T-helper 17 cell (primary cell): ENCODE measurements around the gene HPN. TPM values are rescaled to one million over a fixed set of nuclear protein-coding genes. Genes with fewer than 3 reads are reported as not detected.

ENCODE experiments used
- ATAC-seq: fragments of 150-1000 bp; cut with Tn5 transposase; 2 replicates; pipeline ENCODE4 v1.10.0; 2021; ENCODE audit warnings: mild to moderate bottlenecking, moderate library complexity
- DNase-seq, 3 donors: peaks; one replicate each; pipeline versions ENCODE4 v3.0.0 to v3.0.0-alpha.2; 2020 to 2021
- H3K9me3 ChIP-seq: one replicate; pipeline ENCODE4 v1.7.0; 2013; ENCODE audit warnings: low read length, mild to moderate bottlenecking; ENCODE audit not compliant: control insufficient read depth, poor library complexity, severe bottlenecking
- H3K27ac Mint-ChIP-seq: one replicate; pipeline ENCODE4 v1.8.0; 2022; ENCODE audit warnings: mild to moderate bottlenecking, moderate library complexity, mixed read lengths
- H3K27me3 Mint-ChIP-seq: one replicate; pipeline ENCODE4 v1.8.0; 2022; ENCODE audit warnings: mixed read lengths
- H3K36me3 Mint-ChIP-seq: one replicate; pipeline ENCODE4 v1.8.0; 2022; ENCODE audit warnings: low read depth, mixed read lengths
- H3K4me1 Mint-ChIP-seq: one replicate; pipeline ENCODE4 v1.8.0; 2022; ENCODE audit warnings: mild to moderate bottlenecking, mixed read lengths
- H3K4me3 Mint-ChIP-seq: one replicate; pipeline ENCODE4 v1.8.0; 2022; ENCODE audit warnings: mild to moderate bottlenecking, moderate library complexity, mixed read lengths
- total RNA-seq, 4 donors: library from RNA in 2 of 4; stranded (reverse) in 2 of 4; gene quantifications; one replicate each; pipeline ENCODE4 v1.2.3 and lab custom pipeline; 2022 to 2026

Gene HPN
- total RNA-seq, 2 donors from 2014 or later, result 0.89 TPM; not detected in 1

DNA sequence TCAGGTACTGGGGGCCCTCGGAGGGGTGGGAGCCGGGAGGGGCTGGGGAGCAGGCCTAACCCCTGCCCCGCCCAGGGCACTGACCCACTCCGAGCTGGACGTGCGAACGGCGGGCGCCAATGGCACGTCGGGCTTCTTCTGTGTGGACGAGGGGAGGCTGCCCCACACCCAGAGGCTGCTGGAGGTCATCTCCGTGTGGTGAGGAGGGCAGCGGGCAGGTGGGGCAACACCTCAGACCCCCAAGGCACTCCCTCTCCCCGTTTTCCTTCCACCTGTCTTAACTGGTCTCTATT is 18.2 kb downstream of the HPN start:
- Mint-ChIP-seq H3K27me3 (peaks cover 15% of the 10 kb centered on the region), H3K4me1 (no peaks in the 10 kb centered on the region), H3K4me3 (no peak overlapping the region), H3K27ac (no peak overlapping the region), H3K36me3 (no peaks in the 10 kb centered on the region)
- H3K9me3 ChIP-seq, result no peaks in the 10 kb centered on the region
- DNase-seq (no peak), ATAC-seq (no peak)

DNA sequence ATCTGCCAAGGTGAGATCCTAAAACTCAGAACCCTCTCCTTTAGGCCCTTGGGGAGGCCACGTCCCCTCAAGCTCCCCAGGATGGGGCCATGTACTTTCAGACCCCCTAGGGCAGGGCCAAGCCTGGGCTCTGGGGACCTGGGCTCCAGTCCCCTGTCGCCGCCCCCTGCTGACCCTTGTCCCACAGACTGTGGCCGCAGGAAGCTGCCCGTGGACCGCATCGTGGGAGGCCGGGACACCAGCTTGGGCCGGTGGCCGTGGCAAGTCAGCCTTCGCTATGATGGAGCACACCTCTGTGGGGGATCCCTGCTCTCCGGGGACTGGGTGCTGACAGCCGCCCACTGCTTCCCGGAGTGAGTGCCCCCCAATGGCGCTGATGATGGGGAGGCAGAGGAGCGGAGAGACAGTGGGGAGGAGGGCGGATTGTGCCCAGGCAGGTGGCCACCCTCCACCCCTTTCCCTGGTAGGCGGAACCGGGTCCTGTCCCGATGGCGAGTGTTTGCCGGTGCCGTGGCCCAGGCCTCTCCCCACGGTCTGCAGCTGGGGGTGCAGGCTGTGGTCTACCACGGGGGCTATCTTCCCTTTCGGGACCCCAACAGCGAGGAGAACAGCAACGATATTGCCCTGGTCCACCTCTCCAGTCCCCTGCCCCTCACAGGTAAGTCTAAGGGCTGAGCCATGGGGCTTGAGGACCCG is 18.8 kb downstream of the HPN start:
- peaks cover 15% of the 10 kb centered on the region for H3K27me3 Mint-ChIP-seq
- no peak overlapping the region for H3K4me3 Mint-ChIP-seq
- H3K27ac Mint-ChIP-seq, result no peak overlapping the region
- no peaks in the 10 kb centered on the region for H3K4me1 Mint-ChIP-seq
- H3K9me3 ChIP-seq, result no peaks in the 10 kb centered on the region
- H3K36me3 Mint-ChIP-seq, result no peaks in the 10 kb centered on the region
- ATAC-seq, result no peak
- DNase-seq, result no peak

DNA sequence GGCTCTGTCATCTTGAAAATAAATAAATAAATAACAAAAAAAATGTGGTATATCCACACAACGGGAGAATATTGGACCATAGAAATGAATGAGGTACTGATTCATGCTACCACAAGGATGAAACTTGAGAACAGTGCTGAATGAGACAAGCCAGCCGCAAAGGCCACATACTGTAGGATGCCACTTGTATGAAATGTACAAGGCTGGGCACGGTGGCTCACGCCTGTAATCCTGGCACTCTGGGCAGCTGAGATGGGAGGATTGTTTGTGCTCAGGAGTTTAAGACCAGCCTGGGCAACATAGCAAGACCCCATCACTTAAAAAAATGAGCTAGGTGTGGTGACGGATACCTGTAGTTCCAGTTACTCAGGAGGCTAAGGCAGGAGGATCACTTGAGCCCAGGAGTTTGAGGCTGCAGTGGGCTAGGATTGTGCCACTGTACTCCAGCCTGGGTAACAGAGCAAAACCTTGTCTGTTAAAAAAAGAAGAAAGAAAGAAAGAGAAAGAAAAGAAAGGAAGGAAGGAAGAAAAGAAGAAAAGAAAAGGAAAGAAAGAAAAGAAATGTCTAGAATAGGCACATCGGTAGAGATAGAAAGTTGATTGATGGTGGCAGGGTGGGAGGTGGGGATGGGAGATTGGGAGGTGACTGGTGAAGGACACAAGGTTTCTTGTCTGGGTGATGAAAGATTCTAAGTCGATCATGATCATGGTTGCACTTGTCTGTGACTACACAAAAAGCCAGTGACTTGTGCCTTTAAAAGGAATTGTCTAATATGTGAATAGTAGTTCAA is 20.3 kb downstream of the HPN start:
- no peak overlapping the region for H3K27ac Mint-ChIP-seq
- H3K4me1 Mint-ChIP-seq, result no peaks in the 10 kb centered on the region
- no peaks in the 10 kb centered on the region for H3K9me3 ChIP-seq
- H3K27me3 Mint-ChIP-seq, result peaks cover 3% of the 10 kb centered on the region
- DNase-seq (no peak), ATAC-seq (no peak)
- H3K36me3 Mint-ChIP-seq, result no peaks in the 10 kb centered on the region
- H3K4me3 Mint-ChIP-seq, result no peak overlapping the region

DNA sequence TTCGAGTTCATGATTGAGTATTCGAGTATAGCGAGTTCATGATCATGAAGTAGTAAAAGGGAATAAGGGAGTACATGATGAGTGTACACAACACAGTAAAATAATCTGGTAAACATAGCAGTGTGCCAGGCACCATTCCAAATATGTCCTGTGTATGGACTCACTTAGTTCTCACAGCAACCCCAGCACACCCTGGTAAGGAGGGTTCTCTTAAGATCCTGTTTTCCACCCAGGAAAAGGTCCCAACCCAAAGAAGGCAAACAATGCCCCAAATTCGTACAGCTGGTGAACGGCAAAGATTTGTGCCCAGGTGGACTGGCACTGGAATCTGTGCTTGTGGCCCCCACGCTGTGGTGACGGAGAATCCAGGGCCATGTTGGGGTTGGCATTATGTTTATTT is 21.4 kb downstream of the HPN start:
- ATAC-seq (no peak), DNase-seq (no peak)
- no peak overlapping the region for H3K4me3 Mint-ChIP-seq
- H3K36me3 Mint-ChIP-seq, result no peaks in the 10 kb centered on the region
- no peaks in the 10 kb centered on the region for H3K4me1 Mint-ChIP-seq
- peak overlapping the region; percentile 27 for H3K27ac Mint-ChIP-seq
- no peaks in the 10 kb centered on the region for H3K27me3 Mint-ChIP-seq
- H3K9me3 ChIP-seq, result no peaks in the 10 kb centered on the region

DNA sequence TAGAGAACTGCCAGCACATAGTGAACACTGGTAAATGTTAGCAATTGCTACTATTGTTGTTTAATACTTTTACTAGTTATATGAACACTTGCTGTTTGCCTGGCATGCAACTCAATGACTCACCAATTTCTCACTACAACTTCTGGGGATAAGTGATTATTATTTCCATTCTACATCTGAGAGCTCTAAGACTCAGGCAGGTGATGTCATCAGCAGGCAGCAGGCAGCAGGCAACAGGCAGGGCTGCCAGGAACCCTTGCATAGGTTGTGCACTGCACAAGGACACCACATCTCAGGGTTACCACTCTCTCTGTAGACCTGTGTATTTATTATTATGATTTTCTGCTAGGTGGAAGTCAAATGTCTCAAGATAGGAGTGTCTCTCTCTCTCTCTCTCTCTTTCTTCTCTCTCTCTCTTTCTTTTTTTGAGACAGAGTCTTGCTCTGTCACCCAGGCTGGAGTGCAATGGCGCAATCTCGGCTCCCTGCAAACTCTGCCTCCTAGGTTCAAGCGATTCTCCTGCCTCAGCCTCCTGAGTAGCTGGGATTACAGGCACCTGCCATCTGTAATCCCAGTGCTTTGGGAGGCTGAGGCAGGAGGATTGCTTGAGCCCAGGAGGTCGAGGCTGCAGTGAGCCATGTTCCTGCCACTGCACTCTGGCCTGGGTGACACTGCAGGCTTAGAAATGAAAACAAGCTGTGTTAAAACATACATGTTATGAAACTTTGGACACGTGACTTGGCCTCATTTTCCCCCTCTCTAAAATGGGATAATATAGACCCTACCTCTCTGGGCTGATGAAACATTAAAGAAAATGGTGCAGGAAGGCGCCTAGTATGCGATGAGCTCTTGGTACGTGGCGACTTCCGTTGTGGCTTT is 22.7 kb downstream of the HPN start:
- DNase-seq (no peak), ATAC-seq (no peak)
- H3K4me1 Mint-ChIP-seq, result no peaks in the 10 kb centered on the region
- no peak overlapping the region for H3K4me3 Mint-ChIP-seq
- no peaks in the 10 kb centered on the region for H3K36me3 Mint-ChIP-seq
- H3K27me3 Mint-ChIP-seq, result no peaks in the 10 kb centered on the region
- H3K27ac Mint-ChIP-seq, result no peak overlapping the region
- no peaks in the 10 kb centered on the region for H3K9me3 ChIP-seq

DNA sequence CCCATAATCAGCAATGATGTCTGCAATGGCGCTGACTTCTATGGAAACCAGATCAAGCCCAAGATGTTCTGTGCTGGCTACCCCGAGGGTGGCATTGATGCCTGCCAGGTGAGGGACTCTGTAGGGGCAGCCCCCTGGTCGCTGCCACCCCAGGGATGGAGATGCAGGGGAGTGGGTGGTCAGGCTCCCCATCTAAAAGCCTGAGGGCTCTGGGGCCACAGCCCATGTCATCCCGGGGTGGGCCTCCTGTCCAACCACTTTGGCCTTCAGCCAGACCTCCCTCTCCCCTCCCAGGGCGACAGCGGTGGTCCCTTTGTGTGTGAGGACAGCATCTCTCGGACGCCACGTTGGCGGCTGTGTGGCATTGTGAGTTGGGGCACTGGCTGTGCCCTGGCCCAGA is 24.1 kb downstream of the HPN start:
- ATAC-seq (no peak), DNase-seq (no peak)
- no peaks in the 10 kb centered on the region for H3K27me3 Mint-ChIP-seq
- H3K9me3 ChIP-seq, result no peaks in the 10 kb centered on the region
- H3K36me3 Mint-ChIP-seq, result no peaks in the 10 kb centered on the region
- no peak overlapping the region for H3K4me3 Mint-ChIP-seq
- no peak overlapping the region for H3K27ac Mint-ChIP-seq
- H3K4me1 Mint-ChIP-seq, result no peaks in the 10 kb centered on the region

DNA sequence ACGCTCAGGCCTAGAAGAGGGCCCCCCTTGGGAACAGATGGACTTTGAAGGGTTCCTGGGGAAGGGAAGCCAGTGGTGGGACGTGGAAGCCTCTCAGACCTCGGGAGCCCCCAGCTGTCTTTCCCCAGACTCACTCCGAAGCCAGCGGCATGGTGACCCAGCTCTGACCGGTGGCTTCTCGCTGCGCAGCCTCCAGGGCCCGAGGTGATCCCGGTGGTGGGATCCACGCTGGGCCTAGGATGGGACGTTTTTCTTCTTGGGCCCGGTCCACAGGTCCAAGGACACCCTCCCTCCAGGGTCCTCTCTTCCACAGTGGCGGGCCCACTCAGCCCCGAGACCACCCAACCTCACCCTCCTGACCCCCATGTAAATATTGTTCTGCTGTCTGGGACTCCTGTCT is 24.6 kb downstream of the HPN start:
- ATAC-seq (no peak), DNase-seq (no peak)
- no peaks in the 10 kb centered on the region for H3K4me1 Mint-ChIP-seq
- H3K27me3 Mint-ChIP-seq, result no peaks in the 10 kb centered on the region
- H3K4me3 Mint-ChIP-seq, result no peak overlapping the region
- no peak overlapping the region for H3K27ac Mint-ChIP-seq
- no peaks in the 10 kb centered on the region for H3K9me3 ChIP-seq
- H3K36me3 Mint-ChIP-seq, result no peaks in the 10 kb centered on the region

DNA sequence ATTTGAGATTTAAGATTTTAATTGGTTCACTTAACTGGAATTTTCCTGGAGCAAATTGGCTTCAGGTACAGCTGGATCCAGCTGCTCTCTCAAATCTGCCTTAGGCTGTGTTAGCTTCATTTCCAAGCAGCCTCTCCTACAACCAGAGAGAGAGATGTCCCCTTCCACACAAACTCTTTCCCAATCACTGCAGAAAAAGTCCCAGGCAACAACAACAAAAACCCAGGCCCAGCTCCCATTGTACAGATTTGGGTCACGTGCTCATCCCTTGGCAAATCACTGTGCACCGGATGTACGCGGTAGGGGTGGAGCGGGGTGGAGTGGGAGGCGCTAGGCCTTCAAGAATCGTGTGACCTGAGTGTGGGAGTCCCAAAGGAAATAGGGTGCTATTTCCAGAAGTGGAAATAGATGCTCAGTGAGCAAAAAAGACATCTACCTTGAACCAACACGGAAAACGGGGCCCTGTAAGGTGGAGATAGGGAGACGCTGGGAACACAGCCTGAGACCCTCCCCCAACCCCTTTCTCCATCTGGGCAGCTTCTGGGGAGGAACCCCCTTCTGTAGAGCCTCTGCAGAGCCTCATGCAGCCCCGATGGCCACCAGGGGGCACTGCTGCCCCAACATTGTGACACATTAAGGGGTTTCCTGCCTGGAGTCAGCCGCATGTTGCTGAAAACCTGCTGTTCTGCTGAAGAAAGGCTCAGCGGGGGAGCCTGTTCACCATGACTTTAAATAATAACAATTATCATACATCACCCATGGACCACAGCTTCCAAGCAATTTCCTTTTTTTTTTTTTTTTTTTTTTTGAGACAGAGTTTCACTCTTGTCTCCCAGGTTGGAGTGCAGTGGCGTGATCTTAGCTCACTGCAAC is 25.4 kb downstream of the HPN start:
- no peak overlapping the region for H3K4me3 Mint-ChIP-seq
- DNase-seq (peak; percentile 73 to 91 (median 78)), ATAC-seq (peak; percentile 96)
- H3K4me1 Mint-ChIP-seq, result no peaks in the 10 kb centered on the region
- H3K27ac Mint-ChIP-seq, result no peak overlapping the region
- H3K36me3 Mint-ChIP-seq, result no peaks in the 10 kb centered on the region
- H3K9me3 ChIP-seq, result no peaks in the 10 kb centered on the region
- no peaks in the 10 kb centered on the region for H3K27me3 Mint-ChIP-seq

DNA sequence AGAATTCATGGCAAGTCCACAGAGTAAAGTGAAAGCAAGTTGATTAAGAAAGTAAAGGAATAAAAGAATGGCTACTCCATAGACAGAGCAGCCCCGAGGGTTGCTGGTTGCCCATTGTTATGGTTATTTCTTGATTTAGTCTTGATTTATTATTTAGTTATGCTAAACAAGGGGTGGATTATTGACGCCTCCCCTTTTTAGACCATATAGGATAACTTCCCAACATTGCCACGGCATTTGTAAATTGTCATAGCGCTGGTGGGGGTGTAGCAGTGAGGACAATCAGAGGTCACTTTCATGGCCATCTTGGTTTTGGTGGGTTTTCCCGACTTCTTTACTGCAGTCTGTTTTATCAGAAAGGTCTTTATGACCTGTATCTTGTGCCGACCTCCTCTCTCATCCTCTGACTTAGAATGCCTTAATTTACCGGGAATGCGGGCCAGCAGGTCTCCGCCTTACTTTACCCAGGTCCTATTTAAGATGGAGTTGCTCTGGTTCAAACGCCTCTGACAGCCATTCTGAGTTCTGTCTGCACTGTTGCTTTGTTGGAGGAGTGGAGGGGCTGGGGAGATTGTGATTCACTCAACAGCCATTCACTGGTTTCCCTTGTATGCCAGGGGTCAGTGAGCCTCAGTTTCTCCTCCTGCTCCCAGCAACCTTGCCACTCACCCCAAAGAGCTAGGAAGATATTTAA is 27.6 kb downstream of the HPN start:
- Mint-ChIP-seq H3K27me3 (no peaks in the 10 kb centered on the region), H3K4me3 (no peak overlapping the region), H3K4me1 (no peaks in the 10 kb centered on the region), H3K27ac (no peak overlapping the region), H3K36me3 (no peaks in the 10 kb centered on the region)
- DNase-seq, result no peak
- no peaks in the 10 kb centered on the region for H3K9me3 ChIP-seq
- ATAC-seq, result no peak

DNA sequence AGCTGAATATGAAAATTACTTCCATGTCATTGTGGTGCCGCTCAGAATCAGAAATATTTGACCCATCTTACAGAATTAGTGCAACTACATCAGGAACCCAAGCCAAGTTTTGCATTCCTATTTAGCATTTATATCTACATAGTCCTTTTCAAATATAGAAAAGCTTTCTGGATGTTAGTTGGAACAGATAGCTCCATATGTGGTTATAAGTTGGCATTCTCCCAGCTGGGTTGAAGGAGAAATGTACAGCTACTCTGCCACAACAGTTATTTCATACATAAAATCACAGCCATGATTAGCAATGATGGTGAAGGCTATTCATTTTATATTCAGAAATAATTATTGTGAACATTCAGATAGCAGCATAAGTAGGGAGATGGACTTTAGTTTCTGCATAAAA is 28.2 kb downstream of the HPN start:
- no peaks in the 10 kb centered on the region for H3K9me3 ChIP-seq
- ATAC-seq (no peak), DNase-seq (no peak)
- Mint-ChIP-seq H3K4me3 (no peak overlapping the region), H3K4me1 (no peaks in the 10 kb centered on the region), H3K27me3 (no peaks in the 10 kb centered on the region), H3K36me3 (no peaks in the 10 kb centered on the region), H3K27ac (no peak overlapping the region)

DNA sequence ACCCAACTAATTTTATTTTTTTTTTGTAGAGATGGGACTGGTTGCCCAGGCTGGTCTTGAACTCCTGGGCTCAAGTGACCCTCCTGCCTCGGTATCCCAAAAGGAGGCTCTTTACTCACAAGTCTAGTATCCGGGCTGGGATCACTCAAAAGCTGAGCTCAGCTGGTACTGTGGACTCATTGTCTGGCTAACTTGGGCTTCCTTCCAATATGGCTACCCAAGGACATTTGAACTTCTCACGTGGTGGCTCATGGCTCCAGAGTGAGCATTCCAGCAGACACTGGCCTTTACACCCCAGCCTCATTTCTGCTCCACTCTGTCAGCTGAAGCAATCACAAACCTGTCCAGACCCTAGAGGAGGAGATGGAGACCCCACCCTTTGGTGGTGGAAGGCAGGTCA is 28.9 kb downstream of the HPN start:
- H3K27ac Mint-ChIP-seq, result no peak overlapping the region
- H3K4me1 Mint-ChIP-seq, result peaks cover 3% of the 10 kb centered on the region
- peaks cover 3% of the 10 kb centered on the region for H3K36me3 Mint-ChIP-seq
- H3K9me3 ChIP-seq, result no peaks in the 10 kb centered on the region
- ATAC-seq (no peak), DNase-seq (no peak)
- no peak overlapping the region for H3K4me3 Mint-ChIP-seq
- H3K27me3 Mint-ChIP-seq, result no peaks in the 10 kb centered on the region

DNA sequence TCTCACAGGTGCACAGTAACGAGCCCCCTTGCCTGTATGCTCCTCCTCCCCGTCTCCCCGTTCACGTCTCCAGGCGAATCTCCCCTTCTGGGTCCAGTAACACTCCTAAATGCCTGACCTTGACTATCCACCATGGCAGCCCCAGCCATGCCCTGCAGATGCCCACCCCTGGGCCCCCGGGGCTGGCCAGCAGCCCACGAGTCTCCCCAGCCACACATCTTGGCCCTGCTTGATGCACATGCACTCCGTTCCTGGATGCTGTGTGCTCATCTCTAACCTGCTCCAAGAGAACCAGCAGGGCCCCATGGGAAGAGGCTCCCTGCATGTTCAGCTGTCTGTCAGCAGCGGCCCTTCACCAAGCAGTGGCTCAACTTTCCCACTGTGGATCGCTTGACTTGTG is 32.0 kb downstream of the HPN start:
- H3K9me3 ChIP-seq, result no peaks in the 10 kb centered on the region
- H3K4me1 Mint-ChIP-seq, result peaks cover 7% of the 10 kb centered on the region
- no peak overlapping the region for H3K27ac Mint-ChIP-seq

More for the DNA sequence above, 32.0 kb downstream of the HPN start:
- Mint-ChIP-seq H3K27me3 (peaks cover 18% of the 10 kb centered on the region), H3K36me3 (peaks cover 7% of the 10 kb centered on the region), H3K4me3 (no peak overlapping the region)
- ATAC-seq (no peak), DNase-seq (no peak)
